Measurements from ENCODE around the gene SDC1.

Gene SDC1

DNA sequence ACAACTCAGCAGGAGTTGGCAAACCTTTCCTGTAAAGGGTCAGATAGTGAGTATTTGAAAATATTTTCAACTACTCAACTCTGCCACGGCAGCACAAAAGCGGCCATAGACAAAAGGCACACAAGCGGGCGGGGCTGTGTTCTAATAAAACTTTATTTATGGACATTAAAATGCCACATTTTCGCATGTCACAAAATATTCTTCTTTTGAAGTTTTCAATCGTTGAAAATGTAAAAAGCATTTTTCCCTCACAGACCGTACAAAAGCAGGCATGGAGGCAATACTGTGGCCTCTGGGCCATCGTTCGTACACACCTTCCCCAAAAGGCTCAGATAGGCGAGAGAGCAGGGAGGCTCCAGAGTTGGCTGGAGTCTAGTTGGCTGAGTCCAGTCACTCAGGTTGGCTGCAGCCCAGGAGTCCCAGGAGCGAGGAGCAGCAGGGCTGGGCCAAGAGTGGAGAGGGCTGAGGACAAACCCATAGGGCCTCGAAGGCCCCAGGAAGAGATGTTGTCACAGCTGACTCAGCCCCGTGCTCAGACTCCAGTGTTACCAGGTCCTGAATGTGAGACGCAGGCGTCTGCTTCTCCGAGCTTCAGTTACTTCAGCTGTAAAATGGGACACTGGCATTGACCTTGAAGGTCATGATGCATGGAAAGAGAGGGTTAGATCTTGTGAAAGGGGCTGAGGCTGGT is 42.5 kb downstream of the SDC1 start:
- DNase-seq, result no peak

DNA sequence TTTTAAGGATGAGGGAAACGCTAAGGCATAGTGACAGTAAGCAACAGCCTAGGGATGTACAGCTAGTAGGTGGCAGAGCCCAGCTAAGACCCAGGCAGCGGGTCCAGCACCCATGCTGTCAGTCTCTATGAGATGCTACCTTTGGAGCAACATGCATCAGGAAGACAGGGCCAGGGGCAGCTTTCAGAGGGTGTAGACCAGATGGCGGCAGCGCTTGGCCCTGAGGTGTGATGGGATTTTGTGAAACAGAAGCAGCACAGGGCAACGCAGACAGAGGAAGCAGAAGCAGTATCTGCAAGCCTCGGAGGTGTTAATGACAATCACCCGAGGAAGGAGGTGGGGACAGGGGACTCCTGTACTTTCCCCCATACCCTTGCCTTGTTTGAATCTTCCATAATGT is 43.2 kb downstream of the SDC1 start:
- DNase-seq, result no peak

- no peak for DNase-seq
These were observed 44.0 kb downstream of the SDC1 start for GRCh38 chr2:20180676-20181648.

DNA sequence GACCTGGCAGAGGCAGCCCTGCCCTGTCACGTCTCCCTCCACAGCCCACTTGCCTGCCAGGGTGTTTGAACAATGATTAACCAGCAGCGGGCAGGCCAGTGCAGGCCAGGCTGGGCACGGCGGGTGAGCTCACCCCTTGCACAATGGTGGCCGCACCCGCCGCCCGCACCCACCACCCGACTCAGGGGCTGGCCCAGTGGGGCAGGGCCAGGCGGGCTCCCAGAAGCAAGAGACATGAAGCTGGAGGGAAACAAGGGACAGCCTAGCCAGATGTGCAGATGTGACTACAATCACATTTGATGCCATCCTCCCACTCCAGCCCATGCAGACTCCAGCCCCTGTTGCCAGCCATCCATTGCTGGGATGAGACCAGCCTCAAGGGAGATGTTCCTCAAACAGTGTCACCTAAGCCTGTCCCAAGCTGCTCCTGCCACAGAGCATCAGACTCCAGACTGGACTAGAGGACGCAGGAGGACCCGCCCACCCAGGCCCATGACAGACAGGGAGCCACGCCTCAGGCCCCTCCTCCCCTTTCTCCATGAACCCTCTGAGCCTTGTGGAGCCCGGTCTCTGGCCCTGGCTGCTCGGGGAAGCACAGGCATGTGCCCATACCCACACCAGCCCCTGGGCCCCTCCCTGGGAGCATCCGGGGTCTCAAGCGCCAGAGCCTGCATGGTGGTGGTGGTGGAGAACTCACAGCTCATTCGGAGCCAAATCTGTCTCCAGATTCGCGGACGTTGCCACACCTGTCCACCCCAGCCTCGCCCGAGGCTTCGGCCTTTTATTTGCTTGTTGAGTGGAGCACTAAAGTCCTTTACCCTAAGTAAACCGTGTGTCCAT is 45.0 kb downstream of the SDC1 start:
- DNase-seq, result no peak

- DNase-seq, result no peak
These were observed 45.5 kb downstream of the SDC1 start for GRCh38 chr2:20179466-20179754.

DNA sequence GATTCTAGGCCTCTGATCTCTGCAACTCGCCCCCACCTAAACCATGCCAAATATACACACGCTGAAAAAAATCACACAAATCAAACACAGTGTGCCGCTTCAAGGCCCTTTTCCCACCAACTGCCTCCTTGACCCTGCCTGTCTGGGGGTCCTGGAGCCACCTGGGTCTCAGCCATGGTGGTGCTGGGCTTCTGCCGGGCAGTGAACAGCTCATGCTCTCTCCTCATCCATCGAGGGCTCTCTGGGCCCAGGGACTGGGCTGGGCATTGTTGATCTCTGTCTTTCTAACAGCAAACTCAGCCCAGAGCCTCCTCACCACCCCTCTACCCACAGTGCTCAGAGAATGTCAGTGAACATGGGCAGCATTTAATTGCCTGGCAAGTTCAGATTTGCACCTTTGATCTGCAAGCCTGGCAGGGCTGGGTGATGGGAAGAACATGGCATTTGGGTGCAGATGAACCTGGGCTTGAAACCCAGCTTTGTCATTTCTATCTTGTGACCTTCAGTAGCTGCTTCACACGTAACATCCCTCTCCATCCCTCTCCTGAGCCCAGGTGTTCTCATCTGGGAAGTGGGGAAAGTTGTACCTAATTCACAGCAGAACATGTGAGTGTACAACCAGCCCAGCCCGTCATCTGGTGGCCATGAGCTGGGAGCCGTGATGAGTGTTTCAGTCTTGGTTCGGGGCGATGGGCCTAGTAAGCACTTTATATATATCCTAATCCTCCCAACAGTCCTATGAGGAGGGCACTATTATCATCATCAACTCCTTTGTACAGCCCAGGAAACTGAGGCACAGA is 46.1 kb downstream of the SDC1 start:
- no peak for DNase-seq

DNA sequence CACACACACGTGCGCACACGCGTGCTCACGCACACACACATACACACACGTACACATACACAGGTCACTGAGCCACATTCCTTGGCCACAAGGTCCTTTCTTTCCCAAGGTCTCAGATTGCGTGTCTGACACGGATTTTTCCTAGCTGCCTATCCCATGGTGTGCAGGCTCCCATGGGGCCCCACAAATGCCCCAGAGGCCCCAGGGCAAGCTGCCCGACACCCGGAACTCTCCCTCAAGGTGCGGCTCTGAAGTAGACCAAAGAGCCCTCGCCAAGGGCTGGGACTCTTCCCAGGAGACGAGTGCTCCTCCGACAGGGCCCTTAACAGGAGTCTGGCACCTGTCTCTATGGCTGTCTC is 46.7 kb downstream of the SDC1 start:
- DNase-seq, result no peak

GRCh38 chr2:20177556-20178248 is 47.2 kb downstream of the SDC1 start:
- DNase-seq, result no peak

- DNase-seq, result no peak
These were observed 48.2 kb downstream of the SDC1 start for GRCh38 chr2:20176760-20177159.

- DNase-seq, result no peak
These were observed 49.0 kb downstream of the SDC1 start for GRCh38 chr2:20175931-20176330.

DNA sequence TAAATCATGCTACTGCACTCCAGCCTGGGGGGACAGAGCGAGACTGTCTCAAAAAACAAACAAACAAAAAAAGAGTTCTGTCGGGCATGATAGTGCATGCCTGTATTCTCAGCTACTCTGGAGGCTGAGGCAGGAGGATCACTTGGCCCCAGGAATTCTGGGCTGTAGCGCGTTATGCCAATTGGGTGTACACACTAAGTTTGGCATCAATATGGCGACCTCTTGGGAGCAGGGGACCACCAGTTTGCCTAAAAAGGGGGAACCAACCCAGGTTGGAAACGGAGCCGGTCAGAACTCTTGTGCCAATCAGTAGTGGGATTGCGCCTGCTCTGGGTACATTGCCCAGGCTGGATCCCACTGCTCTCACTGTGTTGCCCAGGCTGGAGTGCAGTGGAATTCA is 49.7 kb downstream of the SDC1 start:
- DNase-seq, result no peak

DNA sequence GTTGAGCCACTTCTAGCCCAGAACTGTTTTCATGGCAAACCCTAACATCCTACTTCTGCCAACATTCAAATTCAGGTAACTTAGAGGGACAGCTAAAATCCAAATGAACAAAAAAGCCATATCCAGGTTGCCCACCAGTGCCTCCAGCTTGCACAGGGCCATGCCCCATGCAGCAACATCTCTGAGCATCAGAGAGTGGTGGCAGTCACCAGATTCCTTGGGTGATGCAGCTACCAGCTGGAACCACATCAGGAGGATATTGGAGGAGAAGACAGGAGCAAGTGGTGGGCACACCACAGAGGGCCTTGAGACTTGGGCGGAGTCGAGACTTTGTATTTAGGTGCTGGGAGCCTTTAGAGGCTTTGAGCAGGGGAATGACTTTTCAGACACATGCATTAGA is 50.5 kb downstream of the SDC1 start:
- no peak for DNase-seq

DNA sequence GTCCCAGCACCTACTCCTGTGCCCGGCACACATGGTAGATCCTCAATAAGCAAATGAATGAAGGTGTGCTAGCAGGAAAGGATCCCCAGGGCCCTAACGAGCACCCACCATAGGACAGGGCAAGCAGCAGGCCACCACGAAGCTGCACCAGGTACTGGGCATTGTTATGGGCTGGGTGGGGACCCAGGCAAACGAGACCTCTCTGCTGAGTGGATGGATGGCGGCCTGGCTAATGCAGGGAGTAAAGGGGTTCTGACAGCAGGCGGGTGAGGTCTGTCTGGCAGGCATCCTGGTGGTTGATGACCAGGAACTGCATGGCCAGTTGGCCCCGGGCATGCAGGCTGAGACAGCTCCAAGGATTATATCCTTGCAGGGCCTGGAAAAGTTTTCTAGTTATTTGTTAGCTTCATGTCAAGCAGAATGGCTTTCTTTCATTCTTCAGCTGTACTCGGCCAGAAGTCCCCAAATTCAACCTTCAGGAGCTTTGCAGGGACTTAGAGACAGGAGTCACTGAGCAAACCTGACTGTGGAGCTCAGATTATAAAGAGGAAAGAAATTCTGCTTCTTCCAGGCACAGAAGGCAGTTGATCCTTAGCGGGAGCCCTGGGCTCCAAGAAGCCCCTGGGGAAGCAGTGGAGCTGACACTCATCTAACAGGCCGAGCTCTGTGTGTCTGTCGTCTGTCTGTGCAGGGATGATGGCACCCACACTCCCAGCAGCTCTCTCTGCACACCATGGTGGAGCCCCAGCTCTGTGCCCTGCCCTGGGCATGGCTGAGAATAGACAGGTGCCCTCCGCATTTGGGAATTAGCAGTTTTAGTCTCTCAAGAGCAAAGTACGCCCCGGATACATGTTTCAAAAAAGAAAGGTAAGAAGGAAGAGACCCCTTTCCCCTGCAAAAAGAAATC is 51.2 kb downstream of the SDC1 start:
- no peak for DNase-seq

- DNase-seq, result no peak
These were observed 51.9 kb downstream of the SDC1 start for GRCh38 chr2:20173064-20173463.

DNA sequence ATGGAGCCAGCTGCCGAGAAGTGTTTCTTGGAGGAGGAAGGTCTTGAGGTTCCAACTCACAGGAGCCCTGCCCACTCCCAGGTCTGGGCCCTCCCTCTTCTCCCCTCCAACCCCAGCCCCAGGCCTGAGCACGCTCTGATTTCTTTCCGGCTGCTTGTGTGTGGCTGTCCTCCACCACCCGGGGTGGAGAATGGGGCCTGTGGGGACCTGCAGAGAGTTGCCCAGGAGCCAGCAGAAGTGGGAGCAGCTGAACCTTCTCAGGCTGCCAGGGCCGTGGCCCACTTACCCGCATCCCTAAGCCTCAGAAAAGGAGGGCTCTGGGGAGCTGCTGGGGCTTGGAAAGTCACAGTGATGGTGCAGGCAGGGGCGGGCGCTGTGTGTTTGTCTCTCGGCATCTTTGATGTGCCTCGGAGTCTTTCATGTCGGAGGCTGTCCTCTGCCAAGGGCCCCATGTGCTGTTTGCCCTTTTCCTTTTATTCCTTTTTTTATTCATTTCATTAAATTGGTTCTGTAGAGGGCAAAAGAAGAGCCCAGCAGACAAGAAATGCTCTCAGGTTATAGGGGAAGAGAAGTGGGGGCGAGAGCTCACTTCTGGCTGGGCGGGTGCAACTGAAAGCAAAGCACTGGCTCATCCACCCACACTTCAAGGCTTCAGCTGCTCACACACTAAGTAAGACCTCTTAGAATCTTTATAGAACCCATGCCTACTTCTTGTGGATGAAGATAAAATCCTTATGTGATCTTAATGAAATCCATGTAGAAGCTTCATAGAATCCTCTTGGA is 52.5 kb downstream of the SDC1 start:
- DNase-seq, result no peak

DNA sequence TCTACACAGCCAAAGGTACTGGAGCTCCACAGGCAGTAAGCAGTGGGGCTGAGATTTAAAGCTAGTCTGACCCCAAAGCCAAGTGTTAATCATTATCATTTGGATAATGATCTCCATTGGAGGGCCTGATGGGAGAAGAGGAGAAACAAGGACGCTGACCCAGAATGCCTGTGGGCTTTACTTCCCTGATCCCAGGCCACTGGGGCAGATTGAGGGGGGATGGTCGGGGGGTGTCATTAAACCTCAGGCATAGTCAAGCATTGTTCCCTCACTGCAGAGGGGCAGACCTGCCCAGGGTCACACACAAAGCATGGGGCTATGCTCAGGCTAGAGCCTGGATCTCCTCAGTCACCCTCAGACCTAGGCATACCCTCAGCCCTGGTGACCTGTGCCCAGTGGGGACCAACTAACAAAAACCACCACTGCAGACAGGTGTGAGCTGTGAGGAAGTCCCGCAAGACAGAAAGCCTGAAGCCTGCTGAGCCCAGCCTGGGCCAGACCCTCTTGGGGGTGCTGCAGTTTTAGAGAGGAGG is 53.4 kb downstream of the SDC1 start:
- no peak for DNase-seq

DNA sequence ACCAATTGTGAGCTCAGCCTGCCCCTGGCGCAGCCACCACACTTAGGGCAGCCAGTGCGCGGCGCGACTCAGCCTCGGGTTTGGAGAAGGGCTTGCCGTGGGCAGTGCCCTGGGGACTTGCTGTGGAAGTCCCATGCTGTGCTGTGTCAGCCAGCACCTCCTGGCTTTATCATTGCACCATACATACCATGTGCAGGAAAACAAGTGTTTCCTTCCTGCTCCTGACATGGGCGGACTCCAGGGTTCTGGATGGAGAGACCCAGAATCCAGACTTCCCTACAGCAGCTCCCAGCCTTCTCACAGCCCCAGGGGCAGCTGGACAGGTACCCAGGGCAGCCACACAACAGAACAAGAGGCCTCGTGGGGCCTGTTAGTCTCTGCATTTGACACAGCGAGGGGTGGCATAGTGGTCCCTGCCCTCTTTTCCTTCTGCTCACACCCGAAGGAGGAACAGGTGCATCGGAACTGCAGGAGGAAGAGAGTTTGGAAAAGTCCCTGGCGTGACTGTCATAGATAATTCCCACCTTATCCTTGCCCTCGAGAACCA is 54.2 kb downstream of the SDC1 start:
- DNase-seq, result no peak

DNA sequence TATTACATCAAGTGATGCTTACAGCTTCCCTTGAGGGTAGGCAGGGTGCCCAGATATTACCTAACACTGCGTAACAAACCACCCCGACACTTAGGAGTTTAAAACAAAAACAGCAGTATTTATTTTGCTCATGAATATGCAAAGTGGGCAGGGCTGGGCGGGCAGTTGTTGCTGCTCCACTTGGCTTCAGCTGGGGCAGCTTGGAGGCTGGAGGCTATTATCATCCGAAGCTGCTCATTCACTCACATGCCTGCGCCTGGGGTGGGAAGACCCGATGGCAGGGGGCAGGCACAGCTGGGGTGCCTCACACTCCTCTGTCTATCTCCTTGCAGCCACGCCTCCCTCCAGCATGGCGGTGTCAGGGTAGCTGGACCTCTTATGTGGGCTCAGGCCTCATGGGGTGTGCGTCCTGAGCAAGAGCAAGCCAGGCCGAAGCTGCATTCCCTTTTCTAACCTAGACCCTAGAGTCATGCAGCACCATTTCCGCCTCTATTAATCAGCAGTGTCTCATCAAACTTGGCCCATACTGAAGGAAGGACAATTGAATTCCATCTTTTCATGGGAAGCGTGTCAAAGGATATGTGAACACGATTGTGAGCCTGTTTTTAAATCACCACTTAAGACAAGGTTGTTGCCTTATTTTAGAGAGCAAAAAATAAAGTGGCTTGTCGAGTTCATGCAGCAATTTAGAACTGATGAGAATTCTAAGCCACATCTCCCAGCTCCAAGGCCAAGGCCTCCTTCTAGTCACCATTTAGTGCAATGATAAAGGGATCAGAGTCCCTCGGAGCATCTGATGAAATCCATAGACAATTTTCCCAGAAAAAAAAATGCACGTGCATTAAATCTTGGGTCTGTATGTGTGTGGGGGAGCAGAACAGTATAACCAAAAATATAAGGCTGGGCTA is 54.9 kb downstream of the SDC1 start:
- DNase-seq, result no peak

Data from femur (tissue), 1 donor.